ENCODE data around the gene DENND1B. TPM values are rescaled to one million over a fixed set of nuclear protein-coding genes. Genes with fewer than 3 reads are reported as not detected.
"Not testable (repeated sequence)": the region's sequence is repeated elsewhere in the genome, so short reads cannot be mapped to it uniquely, and the experiment has no call there.

DENND1B gene
- total RNA-seq, 1 donor from 2014 or later: 9.5 TPM

- ATAC-seq (no peak), DNase-seq (ENCODE audit: low spot score) (no peak)
Measured at GRCh38 chr1:197572169-197572568, 203.1 kb downstream of the DENND1B start.

GRCh38 chr1:197567442-197567841 lies 207.8 kb downstream of the DENND1B start:
- DNase-seq (ENCODE audit: low spot score) (no peak), ATAC-seq (no peak)

- DNase-seq (ENCODE audit: low spot score) (no peak), ATAC-seq (no peak)
Measured at GRCh38 chr1:197561041-197561440, 214.2 kb downstream of the DENND1B start.

- no peak for ATAC-seq
- no peak for DNase-seq (ENCODE audit: low spot score)
Measured at GRCh38 chr1:197559655-197560054, 215.6 kb downstream of the DENND1B start.

GRCh38 chr1:197559244-197559643 lies 216.0 kb downstream of the DENND1B start:
- no peak for DNase-seq (ENCODE audit: low spot score)
- ATAC-seq: no peak

- ATAC-seq (no peak), DNase-seq (ENCODE audit: low spot score) (no peak)
Measured at GRCh38 chr1:197557302-197557701, 218.0 kb downstream of the DENND1B start.

GRCh38 chr1:197553281-197553680 lies 222.0 kb downstream of the DENND1B start:
- peak; percentile 100 for ATAC-seq
- DNase-seq (ENCODE audit: low spot score): peak; percentile 52

- DNase-seq (ENCODE audit: low spot score) (no peak), ATAC-seq (no peak)
Measured at GRCh38 chr1:197546989-197547388, 228.3 kb downstream of the DENND1B start.

- DNase-seq (ENCODE audit: low spot score) (no peak), ATAC-seq (no peak)
Measured at GRCh38 chr1:197544553-197544952, 230.7 kb downstream of the DENND1B start.

- peak; percentile 63 for ATAC-seq
- DNase-seq (ENCODE audit: low spot score): no peak
Measured at GRCh38 chr1:197544130-197544529, 231.2 kb downstream of the DENND1B start.

GRCh38 chr1:197541411-197541810 lies 233.9 kb downstream of the DENND1B start:
- no peak for ATAC-seq
- DNase-seq (ENCODE audit: low spot score): no peak

- ATAC-seq: peak; percentile 55
- no peak for DNase-seq (ENCODE audit: low spot score)
Measured at GRCh38 chr1:197526736-197527371, 248.4 kb downstream of the DENND1B start.

- DNase-seq (ENCODE audit: low spot score) (no peak), ATAC-seq (peak; percentile 65)
Measured at GRCh38 chr1:197521118-197521739, 254.1 kb downstream of the DENND1B start.

- ATAC-seq: peak; percentile 50
- DNase-seq (ENCODE audit: low spot score): no peak
Measured at GRCh38 chr1:197519741-197520334, 255.4 kb downstream of the DENND1B start.

- ATAC-seq (no peak), DNase-seq (ENCODE audit: low spot score) (no peak)
Measured at GRCh38 chr1:197515421-197515820, 259.9 kb downstream of the DENND1B start.

- ATAC-seq: peak; percentile 72
- no peak for DNase-seq (ENCODE audit: low spot score)
Measured at GRCh38 chr1:197510691-197511378, 264.4 kb downstream of the DENND1B start.

- no peak for ATAC-seq
- no peak for DNase-seq (ENCODE audit: low spot score)
Measured at GRCh38 chr1:197496722-197497121, 278.6 kb downstream of the DENND1B start.

GRCh38 chr1:197491505-197491904 lies 283.8 kb downstream of the DENND1B start:
- ATAC-seq; DNase-seq (ENCODE audit: low spot score): not testable (repeated sequence)

GRCh38 chr1:197486946-197487345 lies 288.3 kb downstream of the DENND1B start:
- ATAC-seq: no peak
- DNase-seq (ENCODE audit: low spot score): no peak

GRCh38 chr1:197485790-197486189 lies 289.5 kb downstream of the DENND1B start:
- ATAC-seq: peak; percentile 24
- DNase-seq (ENCODE audit: low spot score): no peak

GRCh38 chr1:197481101-197481500 lies 294.2 kb downstream of the DENND1B start:
- no peak for DNase-seq (ENCODE audit: low spot score)

GRCh38 chr1:197480446-197480845 lies 294.8 kb downstream of the DENND1B start:
- no peak for ATAC-seq
- no peak for DNase-seq (ENCODE audit: low spot score)

More at GRCh38 chr1:197481101-197481500, 294.2 kb downstream of the DENND1B start:
- ATAC-seq: no peak
